WTC11 (cell line): ENCODE data around the gene SOD1.

Source experiments
- ATF1 ChIP-seq: sonication (generic); formaldehyde crosslinking; IDR thresholded peaks from 2 replicates; pipeline ENCODE4 v1.8.1; 2023; ENCODE audit warnings: mild to moderate bottlenecking, moderate library complexity, missing genetic modification reagents
- GTF2I ChIP-seq: fragments of 250-450 bp; sonication (Bioruptor Pico); conservative IDR thresholded peaks from 2 replicates; pipeline ENCODE4 v1.4.0; 2021; ENCODE audit warnings: mild to moderate bottlenecking
- NR3C1 ChIP-seq: sonication (generic); formaldehyde crosslinking; conservative IDR thresholded peaks from 2 replicates; pipeline ENCODE4 v1.8.1; 2023; ENCODE audit warnings: low read depth, mild to moderate bottlenecking, missing genetic modification reagents
- SMAD4 ChIP-seq: sonication (generic); formaldehyde crosslinking; IDR thresholded peaks from 2 replicates; pipeline ENCODE4 v1.8.0; 2022; ENCODE audit warnings: mild to moderate bottlenecking, missing genetic modification reagents
- TF ChIP-seq, protein P1 (sequence below): fragments of 200-600 bp; IDR thresholded peaks from 2 replicates; pipeline ENCODE4 v1.8.0; 2022; ENCODE audit warnings: antibody characterized with exemption
- TF ChIP-seq, protein P2 (sequence below): sonication (generic); formaldehyde crosslinking; IDR thresholded peaks from 2 replicates; pipeline ENCODE4 v1.8.0; 2022; ENCODE audit warnings: mild to moderate bottlenecking, missing genetic modification reagents
- TF ChIP-seq, protein P3 (sequence below): fragments of 250-450 bp; sonication (Bioruptor Pico); conservative IDR thresholded peaks from 2 replicates; pipeline ENCODE4 v1.9.0; 2021; ENCODE audit warnings: mild to moderate bottlenecking
- TF ChIP-seq, protein P4 (sequence below): sonication (generic); formaldehyde crosslinking; IDR thresholded peaks from 2 replicates; pipeline ENCODE4 v1.8.1; 2023; ENCODE audit warnings: mild to moderate bottlenecking, missing genetic modification reagents, borderline replicate concordance
- TF ChIP-seq, protein P5 (sequence below): sonication (generic); formaldehyde crosslinking; IDR thresholded peaks from 2 replicates; pipeline ENCODE4 v1.8.1; 2022; ENCODE audit warnings: low read depth, mild to moderate bottlenecking, moderate library complexity, missing genetic modification reagents, borderline replicate concordance
- TF ChIP-seq, protein P6 (sequence below): sonication (generic); formaldehyde crosslinking; IDR thresholded peaks from 2 replicates; pipeline ENCODE4 v1.8.0; 2023; ENCODE audit warnings: mild to moderate bottlenecking, missing genetic modification reagents

DNA sequence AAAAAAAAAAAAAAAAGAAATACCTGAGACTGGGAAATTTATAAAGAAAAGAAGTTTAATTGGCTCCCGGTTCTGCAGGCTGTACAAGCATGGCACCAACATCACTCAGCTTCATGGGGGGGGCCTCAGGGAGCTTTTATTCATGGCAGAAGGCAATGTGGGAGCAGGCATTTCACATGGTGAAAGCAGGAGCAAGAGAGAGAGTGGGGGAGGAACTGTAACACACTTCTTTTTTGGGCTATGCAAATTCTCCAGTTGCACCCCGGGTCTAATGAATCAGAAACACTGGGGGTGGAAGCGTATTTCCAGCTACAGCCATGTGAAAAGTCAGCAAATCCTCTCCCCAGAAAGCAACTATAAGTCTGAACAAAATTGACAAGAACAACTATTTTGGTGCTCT is 11.8 kb upstream of the SOD1 start:
- TF ChIP-seq, protein P1, sequence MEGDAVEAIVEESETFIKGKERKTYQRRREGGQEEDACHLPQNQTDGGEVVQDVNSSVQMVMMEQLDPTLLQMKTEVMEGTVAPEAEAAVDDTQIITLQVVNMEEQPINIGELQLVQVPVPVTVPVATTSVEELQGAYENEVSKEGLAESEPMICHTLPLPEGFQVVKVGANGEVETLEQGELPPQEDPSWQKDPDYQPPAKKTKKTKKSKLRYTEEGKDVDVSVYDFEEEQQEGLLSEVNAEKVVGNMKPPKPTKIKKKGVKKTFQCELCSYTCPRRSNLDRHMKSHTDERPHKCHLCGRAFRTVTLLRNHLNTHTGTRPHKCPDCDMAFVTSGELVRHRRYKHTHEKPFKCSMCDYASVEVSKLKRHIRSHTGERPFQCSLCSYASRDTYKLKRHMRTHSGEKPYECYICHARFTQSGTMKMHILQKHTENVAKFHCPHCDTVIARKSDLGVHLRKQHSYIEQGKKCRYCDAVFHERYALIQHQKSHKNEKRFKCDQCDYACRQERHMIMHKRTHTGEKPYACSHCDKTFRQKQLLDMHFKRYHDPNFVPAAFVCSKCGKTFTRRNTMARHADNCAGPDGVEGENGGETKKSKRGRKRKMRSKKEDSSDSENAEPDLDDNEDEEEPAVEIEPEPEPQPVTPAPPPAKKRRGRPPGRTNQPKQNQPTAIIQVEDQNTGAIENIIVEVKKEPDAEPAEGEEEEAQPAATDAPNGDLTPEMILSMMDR = no peak
- TF ChIP-seq SMAD4 (CRISPR knock-in tag) = no peak
- TF ChIP-seq, protein P2, sequence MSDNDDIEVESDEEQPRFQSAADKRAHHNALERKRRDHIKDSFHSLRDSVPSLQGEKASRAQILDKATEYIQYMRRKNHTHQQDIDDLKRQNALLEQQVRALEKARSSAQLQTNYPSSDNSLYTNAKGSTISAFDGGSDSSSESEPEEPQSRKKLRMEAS (CRISPR knock-in tag) = no peak
- TF ChIP-seq, protein P3, sequence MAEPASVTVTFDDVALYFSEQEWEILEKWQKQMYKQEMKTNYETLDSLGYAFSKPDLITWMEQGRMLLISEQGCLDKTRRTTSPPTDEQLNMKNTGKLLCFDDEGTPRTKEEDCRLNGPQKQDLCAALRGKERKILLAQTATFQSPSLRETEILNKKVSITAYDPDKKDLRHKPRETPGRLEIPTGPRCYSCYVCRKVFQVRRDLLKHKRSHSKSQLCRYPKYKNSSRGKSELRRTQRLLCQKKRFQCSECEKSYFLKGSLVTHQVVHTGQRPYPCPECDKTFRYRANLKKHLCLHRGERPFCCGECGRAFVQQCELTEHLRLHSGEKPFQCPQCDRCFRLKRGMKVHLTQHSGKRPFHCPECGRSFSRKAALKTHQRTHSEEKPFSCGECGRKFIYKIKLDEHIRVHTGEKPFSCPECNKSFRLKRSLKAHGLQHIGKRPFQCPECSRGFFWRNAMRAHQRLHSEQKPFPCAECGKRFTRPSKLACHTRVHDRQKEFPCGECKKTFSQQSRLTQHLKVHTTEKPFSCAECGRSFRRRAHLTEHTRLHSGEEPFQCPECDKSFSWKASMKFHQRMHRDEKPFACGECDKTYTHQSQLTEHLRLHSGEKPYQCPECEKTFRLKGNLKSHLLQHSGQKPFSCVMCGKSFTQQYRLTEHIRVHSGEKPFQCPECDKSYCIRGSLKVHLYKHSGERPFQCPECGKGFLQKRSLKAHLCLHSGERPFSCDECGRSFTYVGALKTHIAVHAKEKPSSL (CRISPR knock-in tag) = no peak
- TF ChIP-seq, protein P4, sequence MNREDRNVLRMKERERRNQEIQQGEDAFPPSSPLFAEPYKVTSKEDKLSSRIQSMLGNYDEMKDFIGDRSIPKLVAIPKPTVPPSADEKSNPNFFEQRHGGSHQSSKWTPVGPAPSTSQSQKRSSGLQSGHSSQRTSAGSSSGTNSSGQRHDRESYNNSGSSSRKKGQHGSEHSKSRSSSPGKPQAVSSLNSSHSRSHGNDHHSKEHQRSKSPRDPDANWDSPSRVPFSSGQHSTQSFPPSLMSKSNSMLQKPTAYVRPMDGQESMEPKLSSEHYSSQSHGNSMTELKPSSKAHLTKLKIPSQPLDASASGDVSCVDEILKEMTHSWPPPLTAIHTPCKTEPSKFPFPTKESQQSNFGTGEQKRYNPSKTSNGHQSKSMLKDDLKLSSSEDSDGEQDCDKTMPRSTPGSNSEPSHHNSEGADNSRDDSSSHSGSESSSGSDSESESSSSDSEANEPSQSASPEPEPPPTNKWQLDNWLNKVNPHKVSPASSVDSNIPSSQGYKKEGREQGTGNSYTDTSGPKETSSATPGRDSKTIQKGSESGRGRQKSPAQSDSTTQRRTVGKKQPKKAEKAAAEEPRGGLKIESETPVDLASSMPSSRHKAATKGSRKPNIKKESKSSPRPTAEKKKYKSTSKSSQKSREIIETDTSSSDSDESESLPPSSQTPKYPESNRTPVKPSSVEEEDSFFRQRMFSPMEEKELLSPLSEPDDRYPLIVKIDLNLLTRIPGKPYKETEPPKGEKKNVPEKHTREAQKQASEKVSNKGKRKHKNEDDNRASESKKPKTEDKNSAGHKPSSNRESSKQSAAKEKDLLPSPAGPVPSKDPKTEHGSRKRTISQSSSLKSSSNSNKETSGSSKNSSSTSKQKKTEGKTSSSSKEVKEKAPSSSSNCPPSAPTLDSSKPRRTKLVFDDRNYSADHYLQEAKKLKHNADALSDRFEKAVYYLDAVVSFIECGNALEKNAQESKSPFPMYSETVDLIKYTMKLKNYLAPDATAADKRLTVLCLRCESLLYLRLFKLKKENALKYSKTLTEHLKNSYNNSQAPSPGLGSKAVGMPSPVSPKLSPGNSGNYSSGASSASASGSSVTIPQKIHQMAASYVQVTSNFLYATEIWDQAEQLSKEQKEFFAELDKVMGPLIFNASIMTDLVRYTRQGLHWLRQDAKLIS (CRISPR knock-in tag) = no peak
- TF ChIP-seq GTF2I = no peak
- TF ChIP-seq, protein P5, sequence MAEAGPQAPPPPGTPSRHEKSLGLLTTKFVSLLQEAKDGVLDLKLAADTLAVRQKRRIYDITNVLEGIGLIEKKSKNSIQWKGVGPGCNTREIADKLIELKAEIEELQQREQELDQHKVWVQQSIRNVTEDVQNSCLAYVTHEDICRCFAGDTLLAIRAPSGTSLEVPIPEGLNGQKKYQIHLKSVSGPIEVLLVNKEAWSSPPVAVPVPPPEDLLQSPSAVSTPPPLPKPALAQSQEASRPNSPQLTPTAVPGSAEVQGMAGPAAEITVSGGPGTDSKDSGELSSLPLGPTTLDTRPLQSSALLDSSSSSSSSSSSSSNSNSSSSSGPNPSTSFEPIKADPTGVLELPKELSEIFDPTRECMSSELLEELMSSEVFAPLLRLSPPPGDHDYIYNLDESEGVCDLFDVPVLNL (CRISPR knock-in tag) = no peak
- no peak for TF ChIP-seq ATF1 (CRISPR knock-in tag)
- no peak for TF ChIP-seq NR3C1 (CRISPR knock-in tag)
- TF ChIP-seq, protein P6, sequence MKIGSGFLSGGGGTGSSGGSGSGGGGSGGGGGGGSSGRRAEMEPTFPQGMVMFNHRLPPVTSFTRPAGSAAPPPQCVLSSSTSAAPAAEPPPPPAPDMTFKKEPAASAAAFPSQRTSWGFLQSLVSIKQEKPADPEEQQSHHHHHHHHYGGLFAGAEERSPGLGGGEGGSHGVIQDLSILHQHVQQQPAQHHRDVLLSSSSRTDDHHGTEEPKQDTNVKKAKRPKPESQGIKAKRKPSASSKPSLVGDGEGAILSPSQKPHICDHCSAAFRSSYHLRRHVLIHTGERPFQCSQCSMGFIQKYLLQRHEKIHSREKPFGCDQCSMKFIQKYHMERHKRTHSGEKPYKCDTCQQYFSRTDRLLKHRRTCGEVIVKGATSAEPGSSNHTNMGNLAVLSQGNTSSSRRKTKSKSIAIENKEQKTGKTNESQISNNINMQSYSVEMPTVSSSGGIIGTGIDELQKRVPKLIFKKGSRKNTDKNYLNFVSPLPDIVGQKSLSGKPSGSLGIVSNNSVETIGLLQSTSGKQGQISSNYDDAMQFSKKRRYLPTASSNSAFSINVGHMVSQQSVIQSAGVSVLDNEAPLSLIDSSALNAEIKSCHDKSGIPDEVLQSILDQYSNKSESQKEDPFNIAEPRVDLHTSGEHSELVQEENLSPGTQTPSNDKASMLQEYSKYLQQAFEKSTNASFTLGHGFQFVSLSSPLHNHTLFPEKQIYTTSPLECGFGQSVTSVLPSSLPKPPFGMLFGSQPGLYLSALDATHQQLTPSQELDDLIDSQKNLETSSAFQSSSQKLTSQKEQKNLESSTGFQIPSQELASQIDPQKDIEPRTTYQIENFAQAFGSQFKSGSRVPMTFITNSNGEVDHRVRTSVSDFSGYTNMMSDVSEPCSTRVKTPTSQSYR (CRISPR knock-in tag) = no peak
